Peyer's patch (tissue), 4 donors: ENCODE data around the gene NES. TPM values are rescaled to one million over a fixed set of nuclear protein-coding genes. Genes with fewer than 3 reads are reported as not detected.
A peak's percentile ranks its signal among the peaks of the same experiment; 100 is the strongest.

ENCODE experiments used
- DNase-seq, 3 donors: peaks; one replicate each; pipeline ENCODE4 v3.0.0-alpha.2; 2017 to 2019
- H3K27ac ChIP-seq, 4 donors: fragments of 200-600 bp; sonication (generic); one replicate each; pipeline ENCODE4 v1.5.1; 2016 to 2019
- H3K27me3 ChIP-seq, 2 donors: fragments of 200-600 bp; sonication (generic); one replicate each; pipeline ENCODE4 v1.5.1; 2019
- H3K36me3 ChIP-seq, 3 donors: fragments of 200-600 bp; sonication (generic); one replicate each; pipeline ENCODE4 v1.5.1; 2016 to 2019
- H3K4me1 ChIP-seq, 4 donors: fragments of 200-600 bp; sonication (generic); one replicate each; pipeline ENCODE4 v1.5.1; 2016 to 2019
- H3K4me3 ChIP-seq, 4 donors: fragments of 200-600 bp; sonication (generic); 1 replicate in 3 of 4; 2 replicates in 1 of 4; pipeline ENCODE4 v1.5.1; 2016 to 2019; ENCODE audit warnings: mild to moderate bottlenecking in 1 of 4
- H3K9me3 ChIP-seq, 4 donors: fragments of 200-600 bp; sonication (generic); one replicate each; pipeline ENCODE4 v1.5.1; 2016 to 2019; ENCODE audit warnings: mild to moderate bottlenecking in 1 of 4
- CTCF ChIP-seq, 6 experiments: fragments of 450-650 bp in 4 of 6; fragments of 200-600 bp in 2 of 6; sonication (generic) in 1 of 6; IDR thresholded peaks; one replicate each; pipeline ENCODE4 v1.5.1; 2017 to 2019; ENCODE audit warnings: antibody characterized with exemption in 6 of 6, mild to moderate bottlenecking in 3 of 6, moderate library complexity in 1 of 6
- POLR2A ChIP-seq, 2 donors: fragments of 450-650 bp; IDR thresholded peaks; one replicate each; pipeline ENCODE4 v1.5.1; 2017; ENCODE audit warnings: antibody characterized with exemption in 2 of 2, mild to moderate bottlenecking in 2 of 2, moderate library complexity in 2 of 2
- total RNA-seq, 4 donors: library from RNA; depleted of rRNA; stranded (reverse); fragments of >200 nt; gene quantifications; one replicate each; pipeline ENCODE4 v1.1.0, GENCODE V29; 2016

NES gene
- total RNA-seq, 4 donors from 2014 or later: 2.8 to 25.6 (median 3.1) TPM

- Histone ChIP-seq H3K4me3 (no peak overlapping the region), H3K36me3 (no peaks in the 10 kb centered on the region), H3K27me3 (peaks cover 0 to 8% of the 10 kb centered on the region in 2 donors), H3K4me1 (peaks cover 0 to 18% (median 1%) of the 10 kb centered on the region in 4 donors), H3K27ac (no peak overlapping the region), H3K9me3 (no peaks in the 10 kb centered on the region)
- DNase-seq: no peak
- TF ChIP-seq CTCF (IDR thresholded peaks at IDR 0.05) (no peak), POLR2A (IDR thresholded peaks at IDR 0.05) (no peak)
Measured at GRCh38 chr1:156693848-156694689, 16.9 kb upstream of the NES start.

- Histone ChIP-seq H3K27me3 (peaks cover 0 to 8% of the 10 kb centered on the region in 2 donors), H3K27ac (no peak overlapping the region), H3K4me3 (no peak overlapping the region), H3K9me3 (no peaks in the 10 kb centered on the region), H3K36me3 (no peaks in the 10 kb centered on the region), H3K4me1 (peaks cover 0 to 18% (median 1%) of the 10 kb centered on the region in 4 donors)
- no peak for TF ChIP-seq CTCF (IDR thresholded peaks at IDR 0.05)
- no peak for TF ChIP-seq POLR2A (IDR thresholded peaks at IDR 0.05)
- DNase-seq: no peak
Measured at GRCh38 chr1:156692925-156693847, 16.0 kb upstream of the NES start.

- Histone ChIP-seq H3K4me3 (no peak overlapping the region), H3K36me3 (no peaks in the 10 kb centered on the region), H3K27me3 (peaks cover 0 to 8% of the 10 kb centered on the region in 2 donors), H3K4me1 (peaks cover 0 to 18% (median 1%) of the 10 kb centered on the region in 4 donors), H3K27ac (no peak overlapping the region), H3K9me3 (no peaks in the 10 kb centered on the region)
- peak in 1 of 3 donors; percentile 48 for DNase-seq
- TF ChIP-seq POLR2A (IDR thresholded peaks at IDR 0.05): no peak
Measured at GRCh38 chr1:156692441-156692924, 15.3 kb upstream of the NES start.

- Histone ChIP-seq H3K36me3 (no peaks in the 10 kb centered on the region), H3K27me3 (peaks cover 0 to 8% of the 10 kb centered on the region in 2 donors), H3K9me3 (no peaks in the 10 kb centered on the region), H3K4me3 (no peak overlapping the region), H3K27ac (no peak overlapping the region), H3K4me1 (peaks cover 0 to 18% (median 1%) of the 10 kb centered on the region in 4 donors)
- DNase-seq: peak in 1 of 3 donors; percentile 43
- TF ChIP-seq CTCF (IDR thresholded peaks at IDR 0.05): no peak
- TF ChIP-seq POLR2A (IDR thresholded peaks at IDR 0.05): no peak
Measured at GRCh38 chr1:156691665-156692440, 14.6 kb upstream of the NES start.

GRCh38 chr1:156691191-156691590 lies 14.0 kb upstream of the NES start:
- Histone ChIP-seq H3K27ac (no peak overlapping the region), H3K27me3 (peaks cover 0 to 8% of the 10 kb centered on the region in 2 donors), H3K4me1 (peaks cover 0 to 18% (median 1%) of the 10 kb centered on the region in 4 donors), H3K36me3 (no peaks in the 10 kb centered on the region), H3K9me3 (no peaks in the 10 kb centered on the region), H3K4me3 (no peak overlapping the region)
- TF ChIP-seq POLR2A (IDR thresholded peaks at IDR 0.05) (no peak), CTCF (IDR thresholded peaks at IDR 0.05) (no peak)
- DNase-seq: no peak
